CD4-positive, alpha-beta T cell treated with Interleukin-6 at 100 ng/mL for 8 hours (primary cell): ENCODE data around the gene SDHAF1.

Experiments used
- DNase-seq: peaks from one replicate; pipeline ENCODE4 v3.0.0-alpha.2; 2020; ENCODE audit warnings: mixed read lengths, low spot score

The SDHAF1 gene

DNA sequence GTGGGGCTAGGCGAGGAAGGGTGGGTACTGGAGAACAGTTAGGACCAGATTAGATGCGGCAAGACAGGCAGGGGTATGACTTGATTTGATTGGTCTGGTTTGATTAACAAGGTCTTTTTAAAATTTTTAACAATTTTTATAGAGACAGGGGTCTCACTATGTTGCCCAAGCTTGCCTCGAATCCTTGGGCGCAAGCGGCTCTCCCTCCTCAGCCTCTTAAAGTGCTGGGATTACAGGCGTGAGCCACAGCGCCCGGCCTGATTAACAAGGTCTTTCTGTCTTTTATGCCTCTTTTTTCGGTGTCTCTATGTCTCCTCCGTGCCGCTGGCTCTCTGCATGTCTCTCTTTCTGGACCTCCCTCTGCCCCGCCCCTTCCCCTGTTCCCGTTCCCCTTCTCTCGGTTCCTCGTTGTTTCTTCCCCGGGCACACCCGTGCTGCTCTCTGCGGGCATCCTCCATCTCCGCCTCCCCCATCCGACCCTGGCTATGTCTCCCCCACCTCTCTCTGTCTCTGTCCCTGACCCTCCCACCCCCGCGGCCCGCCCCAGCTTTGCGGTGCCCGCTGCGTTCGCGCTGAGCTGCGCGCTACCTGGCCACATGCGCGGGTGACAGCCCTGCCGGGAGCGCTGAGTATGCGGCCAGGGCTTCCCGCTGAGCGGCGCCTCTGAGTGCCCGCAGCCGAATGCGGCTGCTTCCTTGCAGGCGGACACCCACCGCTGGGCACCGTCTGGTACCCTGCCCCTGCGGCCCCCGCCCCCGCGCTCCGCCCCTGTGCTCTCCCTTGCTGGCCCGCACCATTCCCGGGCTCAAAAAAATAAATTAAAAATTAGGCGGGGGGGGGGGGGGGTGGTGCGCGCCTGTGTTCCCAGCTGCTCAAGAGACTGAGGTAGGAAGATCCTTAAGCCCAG, 8.1 kb upstream of the SDHAF1 start:
- no peak for DNase-seq

DNA sequence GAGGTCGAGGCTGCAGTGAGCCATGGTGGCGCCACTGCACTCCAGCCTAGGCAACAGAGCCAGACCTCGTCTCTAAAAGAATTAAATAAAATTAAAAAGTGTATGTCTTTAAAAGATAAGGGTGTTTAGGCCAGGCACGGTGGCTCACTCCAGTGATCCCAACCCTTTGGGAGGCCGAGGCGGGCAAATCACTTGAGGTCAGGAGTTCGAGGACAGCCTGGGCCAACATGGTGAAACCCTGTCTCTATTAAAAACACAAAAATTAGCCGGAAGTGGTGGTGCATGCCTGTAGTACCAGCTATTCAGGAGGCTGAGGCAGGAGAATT, 7.5 kb upstream of the SDHAF1 start:
- no peak for DNase-seq

DNA sequence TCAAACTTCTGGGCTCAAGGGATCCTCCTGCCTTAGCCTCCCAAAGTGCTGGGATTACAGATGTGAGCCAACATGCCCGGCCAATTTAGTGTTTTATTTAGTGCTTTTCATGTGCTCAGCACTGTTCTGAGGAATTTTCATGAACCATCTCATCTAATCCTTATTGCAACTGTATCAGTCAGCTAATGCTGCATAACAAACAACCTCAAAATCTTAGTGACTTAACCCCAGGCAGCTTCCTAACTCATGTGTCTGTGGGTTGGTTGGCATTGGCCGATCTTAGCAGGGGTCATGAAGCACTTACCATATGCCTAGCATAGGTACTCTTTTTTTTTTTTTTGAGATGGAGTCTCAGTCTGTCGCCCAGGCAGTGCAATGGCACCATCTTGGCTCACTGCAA, 6.2 kb upstream of the SDHAF1 start:
- no peak for DNase-seq

DNA sequence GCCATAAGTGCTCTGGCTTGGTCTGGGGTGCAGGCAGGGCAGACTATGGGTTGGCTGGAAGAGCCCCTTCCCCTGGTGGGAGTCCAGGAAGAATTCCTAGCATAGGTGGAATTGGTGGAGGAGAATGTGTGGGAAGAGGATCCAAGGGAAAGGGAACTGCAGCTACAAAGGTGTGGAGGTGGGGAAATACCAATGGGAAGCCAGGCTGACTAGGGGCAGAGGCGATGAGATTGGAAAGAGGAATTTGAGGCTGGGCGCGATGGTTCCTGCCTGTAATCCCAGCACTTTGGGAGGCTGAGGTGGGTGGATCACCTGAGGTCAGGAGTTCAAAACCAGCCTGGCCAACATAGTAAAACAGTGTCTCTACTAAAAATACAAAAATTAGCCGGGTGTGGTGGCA, 4.8 kb upstream of the SDHAF1 start:
- DNase-seq, result no peak

DNA sequence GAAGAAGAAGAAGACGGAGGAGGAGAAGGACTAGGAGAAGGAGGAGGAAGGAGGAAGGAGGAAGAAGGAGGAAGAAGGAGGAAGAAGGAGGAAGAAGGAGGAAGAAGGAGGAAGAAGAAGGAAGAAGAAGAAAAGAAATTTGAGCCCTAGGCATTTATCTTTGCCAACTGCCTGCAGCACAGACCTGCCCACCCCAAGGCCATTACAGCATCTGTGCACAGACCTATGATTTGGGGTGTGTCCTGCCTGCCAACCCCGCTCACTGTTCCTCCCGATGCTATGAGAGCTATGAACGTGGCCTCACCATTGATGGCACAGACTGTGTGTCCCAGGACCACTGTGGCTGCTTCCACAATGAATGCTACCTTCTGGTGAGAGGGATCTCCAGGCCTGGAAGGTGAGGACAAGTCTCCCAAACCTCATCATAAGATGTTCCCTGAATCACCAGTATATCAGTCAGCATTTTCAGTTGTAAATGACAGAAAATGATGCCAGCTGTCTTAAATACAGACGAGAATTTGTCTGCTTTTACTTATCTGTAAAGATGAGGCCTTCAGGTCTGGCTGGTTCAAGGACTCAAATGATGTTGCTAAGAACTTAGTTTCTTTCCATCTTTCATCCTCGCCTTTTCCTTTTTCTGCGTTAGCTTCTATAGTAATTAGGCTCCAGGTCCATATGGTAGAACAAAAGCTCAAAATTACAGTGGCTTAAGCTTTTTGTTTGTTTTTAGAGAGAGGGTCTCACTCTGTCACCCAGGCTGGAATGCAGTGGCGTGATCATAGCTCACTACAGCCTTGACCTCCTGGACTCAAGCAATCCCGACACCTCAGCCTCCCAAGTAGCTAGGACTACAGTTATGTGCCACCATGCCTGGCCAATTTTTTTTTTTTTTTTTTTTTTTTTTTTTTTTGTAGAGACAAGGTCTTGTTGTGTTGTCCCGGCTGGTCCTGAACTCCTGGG, 3.9 kb upstream of the SDHAF1 start:
- DNase-seq, result no peak

DNA sequence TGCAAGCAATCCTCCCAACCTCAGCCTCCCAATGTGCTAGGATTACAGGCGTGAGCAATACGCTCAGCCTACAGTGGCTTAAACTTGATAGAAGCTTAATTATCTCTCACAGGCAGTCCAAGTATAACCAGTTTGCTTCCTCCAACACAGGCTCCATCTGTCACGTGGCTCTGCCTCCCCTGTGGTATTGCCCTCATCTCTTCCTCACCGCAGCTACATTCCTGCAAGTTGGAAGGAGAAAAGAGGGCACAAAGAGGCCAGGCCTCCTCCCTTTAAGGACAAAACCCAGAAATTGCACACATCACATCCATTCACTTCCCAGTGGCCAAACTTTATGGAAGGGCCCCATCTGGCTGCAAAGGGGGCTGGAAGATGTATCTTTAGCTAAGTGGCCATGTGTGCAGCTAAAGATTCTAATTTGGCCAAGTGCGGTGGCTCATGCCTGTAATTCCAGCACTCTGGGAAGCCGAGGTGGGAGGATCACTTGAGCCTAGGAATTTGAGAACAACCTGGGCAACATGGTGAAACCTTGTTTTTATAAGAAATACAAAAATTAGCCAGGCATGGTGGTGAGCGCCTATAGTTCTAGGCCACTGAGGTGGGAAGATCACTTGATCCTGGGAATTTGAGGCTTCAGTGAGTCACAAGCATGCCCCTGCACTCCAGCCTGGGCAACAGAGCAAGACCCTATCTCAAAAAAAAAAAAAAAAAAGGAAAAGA, 3.1 kb upstream of the SDHAF1 start:
- DNase-seq, result no peak

DNA sequence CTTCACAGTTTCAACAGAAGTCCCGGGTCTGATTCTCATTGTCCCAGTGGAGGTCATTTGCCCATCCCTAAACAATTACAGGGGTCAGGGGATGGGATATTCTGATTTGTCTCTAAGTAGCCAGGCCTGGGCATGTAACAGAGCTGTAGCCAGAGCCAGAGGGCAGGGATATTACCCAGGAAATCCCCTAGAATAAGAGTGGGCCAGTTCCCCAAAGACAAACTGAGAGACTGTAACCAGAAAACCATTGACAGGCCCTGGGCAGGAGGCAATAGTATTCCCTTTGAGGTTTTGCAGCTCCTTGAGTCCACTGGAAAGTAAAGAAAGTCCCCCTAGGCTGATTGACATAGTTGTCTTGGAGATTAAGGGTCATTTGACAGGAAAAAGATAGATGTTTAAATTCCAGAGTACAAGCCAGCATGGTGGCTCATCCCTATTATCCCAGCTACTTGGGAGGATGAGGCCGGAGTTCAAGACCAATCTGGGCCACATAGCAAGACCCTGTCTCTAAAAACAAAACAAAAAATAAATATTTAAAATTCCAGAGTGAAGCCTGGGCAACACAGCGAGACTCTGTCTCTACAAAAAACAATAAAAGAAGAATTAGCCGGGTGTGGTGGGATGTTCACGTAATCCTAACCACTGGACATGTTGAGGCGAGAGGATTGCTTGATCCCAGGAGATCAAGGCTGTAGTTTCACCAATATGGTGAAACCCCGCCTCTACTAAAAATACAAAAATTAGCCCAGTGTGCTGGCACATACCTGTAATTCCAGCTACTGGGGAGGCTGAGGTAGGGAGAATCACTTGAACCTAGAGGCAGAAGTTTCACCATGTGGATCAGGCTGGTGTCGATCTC, 1.9 kb upstream of the SDHAF1 start:
- DNase-seq, result no peak

DNA sequence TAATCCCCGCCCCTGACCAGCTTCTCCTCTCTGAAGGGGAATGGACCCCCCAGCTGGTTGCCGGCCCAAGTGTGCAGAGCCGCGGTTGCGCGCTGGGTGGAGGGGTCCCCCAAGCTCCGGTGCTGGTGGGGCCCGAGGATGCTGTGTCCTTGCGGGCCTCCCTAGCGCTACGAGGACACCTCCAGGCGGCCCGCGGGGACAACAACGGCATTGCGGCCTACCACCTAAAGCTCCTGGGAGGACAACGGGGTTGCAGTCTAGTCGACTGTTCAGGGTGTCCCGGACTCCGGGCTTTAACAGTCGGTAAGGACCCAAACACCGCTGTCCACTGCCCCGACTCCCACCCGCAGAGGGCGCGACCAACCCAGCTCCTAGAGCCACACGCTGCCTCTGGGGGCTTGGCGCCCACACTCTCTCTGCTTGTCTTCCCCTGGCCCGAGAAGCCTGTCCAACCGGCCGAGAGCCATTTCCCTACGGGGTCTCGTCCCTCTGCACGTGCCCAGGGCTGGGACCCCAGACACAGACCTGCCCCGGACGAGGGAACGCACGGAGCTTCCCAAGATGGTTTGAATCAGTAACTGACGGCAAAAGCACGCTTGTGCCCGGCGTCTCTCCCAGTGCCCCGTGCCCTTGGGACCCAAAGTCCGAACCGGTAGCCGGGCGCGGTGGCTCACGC, 927 bp upstream of the SDHAF1 start:
- no peak for DNase-seq

DNA sequence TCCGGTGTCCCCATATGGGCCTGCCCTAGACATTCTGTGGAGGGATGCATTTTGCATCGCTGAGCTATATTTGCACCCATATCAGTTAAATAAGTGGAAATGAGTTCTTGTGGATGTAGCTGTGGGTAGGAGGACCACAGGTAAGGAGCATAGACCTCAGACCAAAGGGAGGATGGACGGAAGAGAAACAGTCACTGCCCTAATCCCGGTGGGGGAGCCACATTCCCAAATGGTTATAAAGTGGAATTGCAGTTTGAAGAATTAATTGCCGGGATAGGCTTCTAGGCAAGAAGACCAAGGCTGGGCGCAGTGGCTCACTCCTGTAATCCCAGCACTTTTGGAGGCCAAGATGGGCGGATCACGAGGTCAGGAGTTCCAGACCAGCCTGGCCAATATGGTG, 1.8 kb downstream of the SDHAF1 start:
- no peak for DNase-seq

DNA sequence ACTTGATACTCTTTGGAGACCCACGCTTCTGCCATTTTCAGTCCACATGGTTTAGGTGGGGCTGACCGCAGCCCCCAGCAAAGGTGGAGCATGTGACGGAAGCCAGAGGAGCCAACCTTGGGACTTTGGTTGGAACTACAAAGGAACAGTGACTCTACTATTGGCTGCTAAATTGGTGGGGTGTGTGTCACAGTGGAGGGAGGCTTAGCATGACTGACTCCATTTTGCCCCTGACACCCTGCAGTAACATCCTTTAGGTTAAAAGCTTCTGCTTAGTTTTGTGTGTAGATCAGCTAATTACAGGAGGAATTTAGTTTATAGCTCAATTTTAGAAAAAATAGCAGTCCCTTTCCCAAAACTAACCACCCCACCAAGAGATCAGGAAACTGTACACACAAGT, 6.6 kb downstream of the SDHAF1 start:
- DNase-seq, result no peak

DNA sequence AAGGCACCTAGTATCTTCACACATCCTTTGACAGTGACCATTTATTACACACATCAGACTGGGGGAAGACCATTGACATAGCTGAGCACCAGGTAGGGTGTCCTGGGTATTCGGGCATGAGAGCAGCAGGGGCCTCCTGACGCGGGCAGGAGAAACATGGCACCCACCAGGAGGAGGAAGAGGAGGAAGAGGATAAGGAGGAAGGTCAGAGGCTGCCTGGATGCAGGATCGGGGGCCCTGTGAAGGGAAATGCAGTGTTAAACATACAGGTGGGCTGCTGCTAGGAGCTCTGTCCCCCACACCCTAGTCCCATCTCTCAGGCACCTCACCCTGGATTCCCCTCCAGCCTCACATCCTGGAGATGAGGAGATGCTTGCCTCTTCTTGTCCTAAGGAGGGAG, 8.3 kb downstream of the SDHAF1 start:
- no peak for DNase-seq

DNA sequence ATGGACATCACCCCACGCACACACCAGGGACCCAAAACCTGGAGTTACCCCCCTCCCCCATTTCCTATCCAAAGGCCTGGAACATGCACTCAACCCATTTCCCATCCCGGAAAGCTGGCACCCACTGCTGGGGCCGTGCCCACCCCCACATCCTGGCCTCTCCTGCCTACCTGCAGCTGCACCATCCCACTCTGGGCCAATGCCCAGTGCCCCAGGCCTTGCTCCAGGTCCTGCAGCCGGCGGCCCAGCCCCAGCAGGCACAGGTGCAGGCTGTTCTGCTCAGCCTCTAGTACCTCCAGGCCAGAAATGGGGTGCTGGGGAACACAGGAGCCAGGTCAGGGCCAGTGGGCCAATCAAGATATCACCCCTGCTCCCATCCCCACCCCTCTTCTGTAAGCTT, 12.0 kb downstream of the SDHAF1 start:
- DNase-seq, result no peak

DNA sequence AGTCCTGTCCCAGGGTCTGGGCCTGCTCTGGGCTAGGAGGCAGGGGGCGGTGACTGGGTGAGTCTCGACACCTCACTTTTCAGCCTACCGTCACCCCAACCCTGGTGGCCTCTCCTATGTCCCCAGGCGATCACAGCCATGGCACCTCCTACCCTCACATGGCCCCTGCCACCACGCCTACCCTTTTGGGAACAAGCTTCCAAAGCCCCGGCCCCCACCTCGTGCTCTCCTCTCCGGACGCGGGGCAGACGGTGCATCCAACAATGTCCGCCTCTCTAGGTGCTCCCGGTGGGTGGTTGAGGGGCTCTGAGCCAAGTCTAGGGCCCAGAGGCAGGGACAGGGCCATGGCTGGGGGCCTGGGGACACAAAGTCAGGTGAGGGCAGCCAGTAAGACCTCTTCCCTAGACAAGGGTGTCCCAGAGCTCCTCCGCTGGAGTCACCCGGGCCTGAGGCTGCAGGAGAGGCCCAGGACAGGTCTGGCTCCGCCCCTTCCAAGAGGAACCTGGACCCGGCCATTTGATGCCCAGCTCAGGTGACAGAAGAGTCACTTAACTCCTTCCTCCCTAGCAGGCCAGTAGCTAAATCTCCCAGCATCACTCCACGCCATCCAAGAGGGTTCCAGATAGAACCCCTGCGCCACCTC, 13.5 kb downstream of the SDHAF1 start, which contains the start of gene SYNE4:
TSS of gene SYNE4 (minus strand) at position 478 of the 643 bp plus-strand sequence. CDS start at position 346, 132 bp downstream.
- DNase-seq, result no peak

DNA sequence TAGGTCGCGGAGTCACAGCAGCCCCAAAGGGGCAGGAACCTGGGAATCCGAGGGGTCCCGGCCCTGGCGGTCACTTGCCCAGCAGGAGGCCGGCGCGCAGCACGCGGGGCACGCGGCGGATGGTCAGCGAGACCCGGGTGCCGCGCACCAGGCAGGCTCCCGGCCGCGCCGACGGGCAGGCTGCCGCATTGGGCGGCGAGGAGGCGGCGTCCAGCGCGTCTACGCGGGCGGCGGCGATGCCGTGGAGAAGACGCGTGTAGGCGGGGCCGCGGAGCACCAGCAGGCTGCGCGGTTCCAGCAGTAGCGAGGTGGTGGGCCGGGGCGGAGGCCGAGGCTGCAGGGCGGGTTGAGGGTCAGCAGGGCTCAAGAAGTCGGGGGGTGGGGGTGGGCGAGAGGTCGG, 14.2 kb downstream of the SDHAF1 start:
- DNase-seq, result peak; percentile 28

DNA sequence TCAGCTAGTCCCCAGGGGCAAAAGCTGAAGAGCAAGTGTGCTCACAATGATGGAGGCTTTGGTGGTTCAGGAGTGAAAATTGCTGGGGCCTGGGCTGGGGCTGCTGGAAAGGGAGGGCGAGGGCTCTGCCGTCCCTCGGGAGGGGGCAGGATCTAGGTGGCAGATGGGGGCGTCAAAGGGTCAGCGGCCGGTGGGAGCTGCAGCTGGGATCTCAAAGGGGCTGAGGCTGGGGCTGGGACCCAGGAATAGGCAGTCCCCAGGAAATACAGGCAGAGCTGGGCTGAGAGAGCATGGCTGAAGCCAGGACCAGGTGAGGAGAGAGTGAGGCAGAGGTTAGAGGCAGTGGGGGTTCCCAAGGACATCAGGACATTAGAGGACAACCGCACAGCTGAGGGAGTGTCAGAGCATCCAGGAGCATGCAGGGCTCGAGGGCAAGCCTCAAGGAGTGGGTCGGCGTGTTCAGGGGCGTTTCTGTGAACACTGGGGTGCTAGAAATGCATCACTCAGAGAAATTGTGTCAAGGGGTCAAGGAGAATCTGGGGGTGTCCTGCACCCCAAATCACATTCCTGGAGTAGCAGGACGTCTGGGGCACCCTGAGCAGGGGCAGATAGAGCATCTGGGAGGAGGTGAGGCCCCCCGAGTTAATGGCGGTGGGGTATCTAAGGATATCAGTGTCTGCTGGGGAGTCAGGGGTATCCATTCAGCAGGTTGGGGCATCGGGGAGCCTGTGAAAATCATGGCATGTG, 14.8 kb downstream of the SDHAF1 start:
- DNase-seq, result no peak

DNA sequence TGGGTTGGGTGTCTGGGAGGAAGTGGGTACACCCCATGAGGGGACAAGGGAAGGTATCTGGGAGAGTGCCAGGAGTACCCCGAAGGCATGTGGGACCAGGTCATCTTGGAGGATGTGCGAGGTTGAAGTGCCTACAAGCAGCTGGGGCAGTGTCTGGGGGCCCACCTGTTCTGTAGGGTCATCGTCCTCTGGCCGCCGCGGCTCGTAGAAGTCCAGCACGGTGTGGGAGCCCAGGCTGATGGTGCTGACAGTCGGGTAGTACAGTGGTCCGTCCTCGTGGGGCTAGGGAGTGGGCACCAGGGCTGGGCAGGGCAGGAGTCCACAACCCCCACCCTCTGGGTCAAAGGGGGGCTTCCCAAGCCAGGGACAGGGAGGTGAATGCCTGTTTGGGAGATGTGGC, 15.4 kb downstream of the SDHAF1 start:
- no peak for DNase-seq

DNA sequence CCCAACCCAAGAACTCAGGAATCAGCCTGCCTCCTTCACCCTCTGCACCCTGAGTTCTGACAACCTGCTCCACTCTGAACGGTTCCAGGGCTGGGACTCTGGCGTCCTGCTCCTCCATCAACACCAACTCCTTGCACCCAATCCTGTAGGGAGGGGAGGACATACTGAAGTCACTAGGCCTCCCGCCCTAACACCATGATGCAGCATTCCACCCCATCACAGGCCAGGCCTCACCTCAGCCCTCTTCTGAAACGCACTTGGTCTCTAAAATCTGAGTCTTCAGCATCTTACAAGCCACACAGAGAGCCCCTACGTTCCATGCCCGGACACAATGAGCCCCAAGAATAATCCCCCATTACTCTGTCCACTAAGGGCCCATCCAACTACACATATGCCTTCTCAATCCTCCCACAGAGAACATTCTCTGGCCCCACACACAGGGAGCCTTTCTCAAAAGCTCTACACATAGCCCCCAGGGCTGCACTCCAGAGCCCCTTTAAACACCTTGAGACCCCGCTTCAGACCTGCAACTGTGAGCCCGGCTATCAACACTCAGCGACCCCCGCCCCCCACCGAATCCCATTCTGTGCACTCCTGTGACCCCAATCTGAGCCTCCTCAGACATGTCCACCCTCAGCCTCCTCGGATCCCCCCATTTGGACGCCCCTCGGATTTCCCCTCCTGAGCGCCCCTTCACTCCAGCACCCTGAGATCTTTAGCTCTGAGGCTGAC, 18.5 kb downstream of the SDHAF1 start:
- no peak for DNase-seq

DNA sequence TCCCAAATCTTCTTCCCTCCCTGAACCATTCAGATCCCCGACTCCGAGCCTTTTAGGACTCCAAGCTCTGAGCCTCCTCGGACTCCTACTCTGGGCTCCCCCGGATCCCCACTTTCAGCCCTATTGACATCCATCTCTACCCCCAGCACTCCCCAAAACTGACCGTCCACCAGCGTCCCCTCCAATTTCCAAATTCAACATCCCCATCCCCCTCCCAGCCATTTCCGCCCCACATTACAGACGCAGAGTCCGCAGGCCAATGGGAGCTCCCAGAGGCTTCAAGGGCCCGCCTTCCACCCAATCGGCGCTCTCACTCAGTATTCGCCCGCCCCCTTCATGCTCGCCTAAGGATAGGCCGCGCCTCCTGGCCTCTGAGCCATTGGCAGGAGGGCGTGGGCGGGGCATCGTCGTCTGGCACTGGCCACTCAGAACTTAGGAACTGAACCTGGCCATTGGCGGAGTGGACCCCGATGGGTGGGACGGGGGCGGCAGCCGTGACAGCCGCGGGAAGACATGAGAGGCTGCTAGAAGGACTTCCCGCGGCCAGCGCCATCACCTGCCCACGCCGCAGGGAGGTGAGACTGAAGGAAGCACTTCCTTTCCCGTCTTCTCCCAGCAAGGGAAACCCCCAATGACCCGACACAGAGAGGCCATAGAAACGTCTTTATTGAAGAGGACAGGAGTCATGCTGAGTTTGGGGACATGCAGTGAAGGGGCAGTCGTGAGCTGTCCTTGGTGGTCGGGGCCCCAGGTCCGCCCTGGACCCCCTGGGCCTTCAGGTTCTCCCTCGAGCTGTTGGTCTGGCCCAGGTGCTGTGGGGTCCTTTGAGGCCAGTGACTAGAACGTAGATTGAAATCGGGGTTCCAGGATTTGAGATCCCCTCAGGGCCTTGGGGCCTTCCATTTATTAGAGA, 19.3 kb downstream of the SDHAF1 start, which contains the start of gene ALKBH6:
TSS of gene ALKBH6 (minus strand) at position 202 of the 913 bp plus-strand sequence. CDS start 816 bp downstream, outside the sequence.
- DNase-seq, result peak; percentile 99
